ENCODE results near the gene KMT2B. TPM values are rescaled to one million over a fixed set of nuclear protein-coding genes. Genes with fewer than 3 reads are reported as not detected.

The KMT2B gene
- total RNA-seq, 1 donor, result 28.8 TPM

- no peak for DNase-seq (ENCODE audit: low read depth in 2 of 3, low spot score in 2 of 3)
Observed at GRCh38 chr19:35776102-35776788, 58.4 kb downstream of the KMT2B start.

GRCh38 chr19:35777086-35777841 is 59.5 kb downstream of the KMT2B start:
- no peak for DNase-seq (ENCODE audit: low read depth in 2 of 3, low spot score in 2 of 3)

GRCh38 chr19:35777961-35778360 is 60.2 kb downstream of the KMT2B start:
- no peak for DNase-seq (ENCODE audit: low read depth in 2 of 3, low spot score in 2 of 3)

GRCh38 chr19:35779033-35779432 is 61.2 kb downstream of the KMT2B start:
- no peak for DNase-seq (ENCODE audit: low read depth in 2 of 3, low spot score in 2 of 3)

GRCh38 chr19:35780058-35780457 is 62.3 kb downstream of the KMT2B start:
- DNase-seq (ENCODE audit: low read depth in 2 of 3, low spot score in 2 of 3), result no peak

GRCh38 chr19:35780717-35781116 is 62.9 kb downstream of the KMT2B start:
- no peak for DNase-seq (ENCODE audit: low read depth in 2 of 3, low spot score in 2 of 3)

GRCh38 chr19:35781650-35782049 is 63.8 kb downstream of the KMT2B start:
- no peak for DNase-seq (ENCODE audit: low read depth in 2 of 3, low spot score in 2 of 3)

GRCh38 chr19:35782589-35782988 is 64.8 kb downstream of the KMT2B start:
- no peak for DNase-seq (ENCODE audit: low read depth in 2 of 3, low spot score in 2 of 3)

GRCh38 chr19:35783469-35784434 is 65.9 kb downstream of the KMT2B start:
- DNase-seq (ENCODE audit: low read depth in 2 of 3, low spot score in 2 of 3), result no peak

- no peak for DNase-seq (ENCODE audit: low read depth in 2 of 3, low spot score in 2 of 3)
Observed at GRCh38 chr19:35784503-35785338, 66.9 kb downstream of the KMT2B start.

- no peak for DNase-seq (ENCODE audit: low read depth in 2 of 3, low spot score in 2 of 3)
Observed at GRCh38 chr19:35785339-35785627, 67.5 kb downstream of the KMT2B start.

GRCh38 chr19:35786299-35787160 is 68.7 kb downstream of the KMT2B start:
- no peak for DNase-seq (ENCODE audit: low read depth in 2 of 3, low spot score in 2 of 3)

GRCh38 chr19:35787227-35787799 is 69.5 kb downstream of the KMT2B start:
- DNase-seq (ENCODE audit: low read depth in 2 of 3, low spot score in 2 of 3), result no peak

Other genes with a start within 250 kb of the KMT2B start
- not detected for gene KRTDAP, start 227.5 kb upstream of the KMT2B start, total RNA-seq
- 1.6 TPM for gene DMKN, start 204.4 kb upstream of the KMT2B start, total RNA-seq
- gene SBSN, start 189.7 kb upstream of the KMT2B start, total RNA-seq, result not detected
- gene GAPDHS, start 184.5 kb upstream of the KMT2B start, total RNA-seq, result not detected
- gene TMEM147, start 172.4 kb upstream of the KMT2B start, total RNA-seq, result 71.9 TPM
- not detected for gene ATP4A, start 154.3 kb upstream of the KMT2B start, total RNA-seq
- gene PMIS2, start 131.8 kb upstream of the KMT2B start, total RNA-seq, result not detected
- gene HAUS5, start 105.3 kb upstream of the KMT2B start, total RNA-seq, result 23.4 TPM
- 47.7 TPM for gene RBM42, start 89.0 kb upstream of the KMT2B start, total RNA-seq
- 1.1 TPM for gene ETV2, start 76.3 kb upstream of the KMT2B start, total RNA-seq
- 399 TPM for gene COX6B1, start 69.7 kb upstream of the KMT2B start, total RNA-seq
- not detected for gene UPK1A, start 51.5 kb upstream of the KMT2B start, total RNA-seq
- under 0.01 TPM for gene ZBTB32, start 13.4 kb upstream of the KMT2B start, total RNA-seq
- 18.9 TPM for gene IGFLR1, start 24.4 kb downstream of the KMT2B start, total RNA-seq
- gene U2AF1L4, start 27.4 kb downstream of the KMT2B start, total RNA-seq, result 12.1 TPM
- 14.3 TPM for gene PSENEN, start 27.6 kb downstream of the KMT2B start, total RNA-seq
- gene LIN37, start 30.6 kb downstream of the KMT2B start, total RNA-seq, result 11.6 TPM
- gene HSPB6, start 39.0 kb downstream of the KMT2B start, total RNA-seq, result 0.27 TPM
- 13.5 TPM for gene PROSER3, start 40.2 kb downstream of the KMT2B start, total RNA-seq
- 37.2 TPM for gene ARHGAP33, start 57.6 kb downstream of the KMT2B start, total RNA-seq
- not detected for gene PRODH2, start 94.8 kb downstream of the KMT2B start, total RNA-seq
- gene NPHS1, start 134.5 kb downstream of the KMT2B start, total RNA-seq, result not detected
- not detected for gene KIRREL2, start 138.9 kb downstream of the KMT2B start, total RNA-seq
- gene APLP1, start 150.6 kb downstream of the KMT2B start, total RNA-seq, result not detected
- gene NFKBID, start 182.5 kb downstream of the KMT2B start, total RNA-seq, result 50.1 TPM
- 63.3 TPM for gene HCST, start 184.5 kb downstream of the KMT2B start, total RNA-seq
- gene TYROBP, start 190.3 kb downstream of the KMT2B start, total RNA-seq, result 25.0 TPM
- gene LRFN3, start 218.4 kb downstream of the KMT2B start, total RNA-seq, result 2.4 TPM